Measurements from ENCODE around the gene RPL22L1.

GRCh38 chr3:170815936-170816335 is 54.1 kb downstream of the RPL22L1 start:
- TF ChIP-seq CTCF (IDR thresholded peaks at IDR 0.05) (no peak), POLR2A (IDR thresholded peaks at IDR 0.05) (no peak)
